NCI-H2029 (cell line): ENCODE measurements around the gene ABHD1.
"Not testable (repeated sequence)": the region's sequence is repeated elsewhere in the genome, so short reads cannot be mapped to it uniquely, and the experiment has no call there.

Experiments used
- DNase-seq: peaks from one replicate; lab custom pipeline; 2025; lab: John Stamatoyannopoulos, UW

The ABHD1 gene

GRCh38 chr2:27170581-27171337 lies 47.1 kb downstream of the ABHD1 start:
- no peak for DNase-seq

GRCh38 chr2:27171351-27171848 lies 47.8 kb downstream of the ABHD1 start:
- DNase-seq: peak; percentile 40

GRCh38 chr2:27174638-27175037 lies 51.0 kb downstream of the ABHD1 start:
- no peak for DNase-seq

- DNase-seq: no peak
These were observed 51.7 kb downstream of the ABHD1 start for GRCh38 chr2:27175330-27175729.

- not testable (repeated sequence) for DNase-seq
These were observed 52.2 kb downstream of the ABHD1 start for GRCh38 chr2:27175781-27176180.

GRCh38 chr2:27177441-27178351 lies 54.1 kb downstream of the ABHD1 start:
- no peak for DNase-seq

GRCh38 chr2:27178469-27178868 lies 54.9 kb downstream of the ABHD1 start:
- no peak for DNase-seq

- DNase-seq: no peak
These were observed 55.9 kb downstream of the ABHD1 start for GRCh38 chr2:27179344-27180000.
